K562 (cell line): ENCODE data around the gene ZFYVE1. TPM values are rescaled to one million over a fixed set of nuclear protein-coding genes. Genes with fewer than 3 reads are reported as not detected.
A peak's percentile ranks its signal among the peaks of the same experiment; 100 is the strongest.

Source experiments
- ASH1L ChIP-seq: fragments of 450-650 bp; IDR thresholded peaks from 2 replicates; pipeline ENCODE4 v1.6.1; 2018; ENCODE audit warnings: borderline replicate concordance, mild to moderate bottlenecking, low read depth; ENCODE audit not compliant: partially characterized antibody
- C11orf30 ChIP-seq: fragments of 450-650 bp; IDR thresholded peaks from 2 replicates; pipeline ENCODE4 v1.6.1; 2016; ENCODE audit warnings: low read depth, mild to moderate bottlenecking
- CBX5 ChIP-seq: IDR thresholded peaks from 2 replicates; pipeline ENCODE4 v1.6.1; 2014; ENCODE audit warnings: low read depth, borderline replicate concordance
- ELF4 ChIP-seq: fragments of 450-650 bp; formaldehyde crosslinking; IDR thresholded peaks from 2 replicates; pipeline ENCODE4 v1.4.0; 2022; ENCODE audit warnings: missing genetic modification characterization
- ETS2 ChIP-seq: IDR thresholded peaks from 2 replicates; pipeline ENCODE4 v1.6.1; 2016; ENCODE audit warnings: borderline replicate concordance, missing genetic modification characterization, mild to moderate bottlenecking, moderate library complexity, missing compliant biosample characterization; ENCODE audit not compliant: poor library complexity, severe bottlenecking
- ETV1 ChIP-seq: fragments of 450-650 bp; conservative IDR thresholded peaks from 2 replicates; pipeline ENCODE4 v1.6.1; 2016; ENCODE audit warnings: missing genetic modification characterization, control low read depth, low read depth, missing compliant biosample characterization
- ETV6 ChIP-seq, 3 experiments: fragments of 150-350 bp in 1 of 3; sonication (generic) in 1 of 3; formaldehyde crosslinking in 1 of 3; IDR thresholded peaks; 2 replicates each; pipeline versions ENCODE4 v1.6.1 to v1.8.0; 2014 to 2022; ENCODE audit warnings: borderline replicate concordance in 2 of 3, low read depth in 2 of 3, antibody characterized with exemption in 1 of 3, low read length in 1 of 3, mild to moderate bottlenecking in 1 of 3, missing genetic modification reagents in 1 of 3
- FOXK2 ChIP-seq, 2 experiments: fragments of 450-650 bp; IDR thresholded peaks in 1 of 2; conservative IDR thresholded peaks in 1 of 2; 2 replicates each; pipeline ENCODE4 v1.6.1; 2016; ENCODE audit warnings: low read depth in 2 of 2, mild to moderate bottlenecking in 1 of 2
- HMG20A ChIP-seq: fragments of 450-650 bp; formaldehyde crosslinking; conservative IDR thresholded peaks from 2 replicates; pipeline ENCODE4 v1.4.0; 2020; ENCODE audit warnings: mild to moderate bottlenecking, mixed read lengths
- KDM2B ChIP-seq: fragments of 250-450 bp; sonication (Bioruptor Pico); IDR thresholded peaks from 2 replicates; pipeline ENCODE4 v1.8.0; 2021; ENCODE audit warnings: mild to moderate bottlenecking, moderate library complexity
- MAFK ChIP-seq: IDR thresholded peaks from 2 replicates; pipeline ENCODE4 v1.6.1; 2011; ENCODE audit warnings: low read length, improper control_type of control experiment
- MED1 ChIP-seq: sonication (generic); formaldehyde crosslinking; IDR thresholded peaks from 2 replicates; pipeline ENCODE4 v1.8.1; 2023; ENCODE audit warnings: missing genetic modification reagents, borderline replicate concordance
- PRPF4 ChIP-seq: fragments of 200-400 bp; formaldehyde crosslinking; IDR thresholded peaks from one replicate; pipeline ENCODE4 v1.6.1; 2017; ENCODE audit warnings: low read length, low read depth, mild to moderate bottlenecking; ENCODE audit not compliant: insufficient read depth, poor library complexity, severe bottlenecking
- RBBP5 ChIP-seq: fragments of 200-600 bp; sonication (generic); IDR thresholded peaks from 2 replicates; pipeline ENCODE4 v1.6.1; 2012; ENCODE audit warnings: borderline replicate concordance, mild to moderate bottlenecking, low read length, control low read depth, inconsistent platforms; ENCODE audit not compliant: insufficient read depth, poor library complexity, severe bottlenecking
- RBM15 ChIP-seq: fragments of 200-400 bp; formaldehyde crosslinking; IDR thresholded peaks from 2 replicates; pipeline ENCODE4 v1.6.1; 2018; ENCODE audit warnings: mild to moderate bottlenecking, low read length, moderate library complexity; ENCODE audit not compliant: insufficient read depth
- SIN3A ChIP-seq, 2 experiments: fragments of 150-350 bp in 1 of 2; IDR thresholded peaks; 2 replicates each; pipeline ENCODE4 v1.6.1; 2011 to 2016; ENCODE audit warnings: borderline replicate concordance in 2 of 2, low read depth in 2 of 2, low read length in 2 of 2, mild to moderate bottlenecking in 2 of 2, moderate library complexity in 2 of 2; ENCODE audit not compliant: control insufficient read depth in 1 of 2
- TAF15 ChIP-seq: fragments of 200-400 bp; formaldehyde crosslinking; IDR thresholded peaks from 2 replicates; pipeline ENCODE4 v1.6.1; 2017; ENCODE audit warnings: mild to moderate bottlenecking, low read depth, low read length, moderate library complexity
- ZFP36 ChIP-seq: fragments of 150-350 bp; IDR thresholded peaks from 2 replicates; pipeline ENCODE4 v1.6.1; 2018; ENCODE audit warnings: low read length, low read depth; ENCODE audit not compliant: partially characterized antibody
- ZNF316 ChIP-seq: fragments of 450-650 bp; IDR thresholded peaks from 2 replicates; pipeline ENCODE4 v1.6.1; 2016
- ZNF431 ChIP-seq: sonication (generic); formaldehyde crosslinking; IDR thresholded peaks from 2 replicates; pipeline ENCODE4 v1.8.0; 2022; ENCODE audit warnings: mild to moderate bottlenecking, missing genetic modification reagents
- ZSCAN29 ChIP-seq: fragments of 450-650 bp; IDR thresholded peaks from 2 replicates; pipeline ENCODE4 v1.6.1; 2017
- polyA plus RNA-seq, 8 experiments: library from polyadenylated mRNA; depleted of rRNA in 4 of 8; stranded (reverse) in 5 of 8; unstranded in 3 of 8; fragments of >200 nt; fragmentation: Nextera tagmentation in 2 of 8; fragmentation: Illumina TruSeq in 1 of 8; extraction: Ambion mirVana in 2 of 8; extraction: Trizol in 1 of 8; gene quantifications; 2 replicates each; pipeline versions ENCODE4 v1.2.1 to v1.2.3, GENCODE V29; 2011 to 2014; ENCODE audit warnings: inconsistent platforms in 1 of 8, missing spikeins in 1 of 8
- total RNA-seq, 7 experiments: library from RNA; depleted of rRNA in 6 of 7; stranded (reverse); fragments of >200 nt in 6 of 7; fragmentation: Illumina TruSeq in 2 of 7; extraction: Trizol in 2 of 7; gene quantifications; 2 replicates each; pipeline versions ENCODE4 v1.2.1 to v1.2.3, GENCODE V29; 2011 to 2021; ENCODE audit warnings: low replicate concordance in 1 of 7
- TF ChIP-seq, protein P1 (sequence below): fragments of 450-650 bp; IDR thresholded peaks from 2 replicates; pipeline ENCODE4 v1.6.1; 2018; ENCODE audit warnings: mild to moderate bottlenecking, low read depth; ENCODE audit not compliant: partially characterized antibody
- TF ChIP-seq, protein P2 (sequence below): sonication (generic); IDR thresholded peaks from 2 replicates; pipeline ENCODE4 v1.6.1; 2016
- TF ChIP-seq, protein P3 (sequence below): sonication (generic); formaldehyde crosslinking; IDR thresholded peaks from 2 replicates; pipeline ENCODE4 v1.8.0; 2022; ENCODE audit warnings: missing genetic modification reagents, mild to moderate bottlenecking, moderate library complexity, borderline replicate concordance

The ZFYVE1 gene
- total and polyA plus RNA-seq, 9 of the 15 experiments (the other 6 are each of a cell fraction or from before 2014, with no cell fraction given) = 0.62 to 5.5 (median 3.4) TPM

DNA sequence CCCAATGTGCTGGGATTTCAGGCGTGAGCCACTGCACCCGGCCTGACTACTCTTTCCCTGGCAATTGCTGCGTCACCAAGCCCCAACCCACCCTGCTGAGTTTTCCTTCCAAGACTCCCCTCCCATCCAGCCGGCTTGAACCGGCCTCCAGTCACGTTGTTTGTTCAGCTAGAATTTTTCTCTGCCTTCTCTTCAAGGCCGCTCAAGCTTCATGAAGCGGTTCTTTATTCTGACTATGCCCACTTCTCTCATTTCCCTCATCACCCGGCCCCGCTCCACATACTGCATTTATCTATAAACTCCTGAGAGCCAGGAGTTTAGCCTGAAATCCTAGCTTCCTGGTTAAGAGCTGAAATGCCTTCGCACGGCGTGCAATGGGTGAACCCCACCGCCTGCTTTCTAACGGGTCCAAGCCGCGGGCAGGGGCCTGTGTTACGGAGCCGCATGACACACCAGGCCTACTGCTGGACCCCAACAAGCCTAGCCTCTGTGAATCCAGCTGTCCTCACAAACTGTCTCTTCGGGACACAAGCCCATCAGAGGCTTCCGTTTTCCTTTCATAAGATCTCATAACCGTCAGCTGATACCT, 101.6 kb downstream of the ZFYVE1 start (continued):
- TF ChIP-seq, protein P1, sequence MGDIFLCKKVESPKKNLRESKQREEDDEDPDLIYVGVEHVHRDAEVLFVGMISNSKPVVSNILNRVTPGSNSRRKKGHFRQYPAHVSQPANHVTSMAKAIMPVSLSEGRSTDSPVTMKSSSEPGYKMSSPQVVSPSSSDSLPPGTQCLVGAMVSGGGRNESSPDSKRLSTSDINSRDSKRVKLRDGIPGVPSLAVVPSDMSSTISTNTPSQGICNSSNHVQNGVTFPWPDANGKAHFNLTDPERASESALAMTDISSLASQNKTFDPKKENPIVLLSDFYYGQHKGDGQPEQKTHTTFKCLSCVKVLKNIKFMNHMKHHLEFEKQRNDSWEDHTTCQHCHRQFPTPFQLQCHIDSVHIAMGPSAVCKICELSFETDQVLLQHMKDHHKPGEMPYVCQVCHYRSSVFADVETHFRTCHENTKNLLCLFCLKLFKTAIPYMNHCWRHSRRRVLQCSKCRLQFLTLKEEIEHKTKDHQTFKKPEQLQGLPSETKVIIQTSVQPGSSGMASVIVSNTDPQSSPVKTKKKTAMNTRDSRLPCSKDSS = no peak
- TF ChIP-seq ASH1L (no peak), PRPF4 (no peak), ETV1 (tag) (no peak), CBX5 (no peak), RBM15 (no peak), ELF4 (CRISPR knock-in tag) (no peak), ZNF431 (CRISPR knock-in tag) (no peak), KDM2B (CRISPR knock-in tag) (no peak), TAF15 (no peak), ETV6 (IDR thresholded peaks at IDR 0.05; ENCODE audit: borderline replicate concordance in 1 of 2, low read depth in 2 of 2, low read length in 1 of 2) (no peak), ETV6 (CRISPR knock-in tag; IDR thresholded peaks at IDR 0.05; ENCODE audit: borderline replicate concordance) (no peak), HMG20A (CRISPR knock-in tag) (no peak), MAFK (peak; percentile 42; the same call in 1 of the 2 replicates), RBBP5 (no peak), SIN3A (IDR thresholded peaks at IDR 0.05; ENCODE audit: borderline replicate concordance in 2 of 2, control insufficient read depth in 1 of 2, low read depth in 2 of 2, low read length in 2 of 2) (no peak), ZSCAN29 (no peak), ZFP36 (no peak), FOXK2 (conservative IDR thresholded peaks at IDR 0.05 in 1 of 2, IDR thresholded peaks at IDR 0.05 in 1 of 2; ENCODE audit: low read depth in 2 of 2) (no peak), ZNF316 (peak; percentile 79), C11orf30 (peak; percentile 86), MED1 (CRISPR knock-in tag) (no peak), ETS2 (tag) (no peak)
- TF ChIP-seq, protein P2, sequence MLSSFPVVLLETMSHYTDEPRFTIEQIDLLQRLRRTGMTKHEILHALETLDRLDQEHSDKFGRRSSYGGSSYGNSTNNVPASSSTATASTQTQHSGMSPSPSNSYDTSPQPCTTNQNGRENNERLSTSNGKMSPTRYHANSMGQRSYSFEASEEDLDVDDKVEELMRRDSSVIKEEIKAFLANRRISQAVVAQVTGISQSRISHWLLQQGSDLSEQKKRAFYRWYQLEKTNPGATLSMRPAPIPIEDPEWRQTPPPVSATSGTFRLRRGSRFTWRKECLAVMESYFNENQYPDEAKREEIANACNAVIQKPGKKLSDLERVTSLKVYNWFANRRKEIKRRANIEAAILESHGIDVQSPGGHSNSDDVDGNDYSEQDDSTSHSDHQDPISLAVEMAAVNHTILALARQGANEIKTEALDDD = no peak
- TF ChIP-seq, protein P3, sequence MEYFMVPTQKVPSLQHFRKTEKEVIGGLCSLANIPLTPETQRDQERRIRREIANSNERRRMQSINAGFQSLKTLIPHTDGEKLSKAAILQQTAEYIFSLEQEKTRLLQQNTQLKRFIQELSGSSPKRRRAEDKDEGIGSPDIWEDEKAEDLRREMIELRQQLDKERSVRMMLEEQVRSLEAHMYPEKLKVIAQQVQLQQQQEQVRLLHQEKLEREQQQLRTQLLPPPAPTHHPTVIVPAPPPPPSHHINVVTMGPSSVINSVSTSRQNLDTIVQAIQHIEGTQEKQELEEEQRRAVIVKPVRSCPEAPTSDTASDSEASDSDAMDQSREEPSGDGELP = no peak
